GM18870 (cell line): ENCODE data around the gene DOK6.
"Not testable (repeated sequence)": the region's sequence is repeated elsewhere in the genome, so short reads cannot be mapped to it uniquely, and the experiment has no call there.

ENCODE experiments used
- ATAC-seq: cut with Tn5 transposase; IDR thresholded peaks from one replicate; pipeline ENCODE4 v1.9.1; 2021; ENCODE audit warnings: moderate library complexity; ENCODE audit not compliant: unreplicated experiment

The DOK6 gene

GRCh38 chr18:69400253-69400975 lies at the start of gene DOK6:
TSS of gene DOK6 (plus strand) at chr18:69400888.
- no peak for ATAC-seq

GRCh38 chr18:69353023-69353422 lies 47.7 kb upstream of the DOK6 start:
- no peak for ATAC-seq

GRCh38 chr18:69357590-69357989 lies 43.1 kb upstream of the DOK6 start:
- ATAC-seq: no peak

- ATAC-seq: no peak
These were observed 42.3 kb upstream of the DOK6 start for GRCh38 chr18:69358212-69358895.

GRCh38 chr18:69359768-69360167 lies 40.9 kb upstream of the DOK6 start:
- ATAC-seq: not testable (repeated sequence)

GRCh38 chr18:69364930-69365329 lies 35.8 kb upstream of the DOK6 start:
- ATAC-seq: no peak

- ATAC-seq: no peak
These were observed 35.0 kb upstream of the DOK6 start for GRCh38 chr18:69365658-69366057.

GRCh38 chr18:69367104-69367503 lies 33.6 kb upstream of the DOK6 start:
- ATAC-seq: no peak

- no peak for ATAC-seq
These were observed 29.0 kb upstream of the DOK6 start for GRCh38 chr18:69371729-69372128.

GRCh38 chr18:69380324-69380723 lies 20.4 kb upstream of the DOK6 start:
- no peak for ATAC-seq

GRCh38 chr18:69383186-69383585 lies 17.5 kb upstream of the DOK6 start:
- no peak for ATAC-seq

- no peak for ATAC-seq
These were observed 13.5 kb upstream of the DOK6 start for GRCh38 chr18:69387186-69387585.

- no peak for ATAC-seq
These were observed 12.5 kb upstream of the DOK6 start for GRCh38 chr18:69388222-69388621.

GRCh38 chr18:69397096-69397495 lies 3.6 kb upstream of the DOK6 start:
- no peak for ATAC-seq

- ATAC-seq: no peak
These were observed 1.4 kb upstream of the DOK6 start for GRCh38 chr18:69399253-69399652.

GRCh38 chr18:69400976-69401225 lies 213 bp downstream of the DOK6 start:
- ATAC-seq: no peak

- ATAC-seq: no peak
These were observed 711 bp downstream of the DOK6 start for GRCh38 chr18:69401226-69401971.

- no peak for ATAC-seq
These were observed 1.4 kb downstream of the DOK6 start for GRCh38 chr18:69401972-69402532.

GRCh38 chr18:69402533-69402989 lies 1.9 kb downstream of the DOK6 start:
- ATAC-seq: no peak

- ATAC-seq: no peak
These were observed 7.8 kb downstream of the DOK6 start for GRCh38 chr18:69408522-69408921.

- no peak for ATAC-seq
These were observed 10.5 kb downstream of the DOK6 start for GRCh38 chr18:69411199-69411598.

- no peak for ATAC-seq
These were observed 13.5 kb downstream of the DOK6 start for GRCh38 chr18:69414184-69414583.
